SU-DHL-6 (cell line): ENCODE results near the gene PLXNC1.

Experiments
- H2AFZ ChIP-seq: fragments of 200-600 bp; sonication (generic); 2 replicates; pipeline ENCODE4 v1.6.1; 2014; ENCODE audit warnings: low read depth, mild to moderate bottlenecking, moderate library complexity, mixed read lengths, antibody characterized with exemption, low read length; ENCODE audit not compliant: severe bottlenecking
- H3F3A ChIP-seq: fragments of 200-600 bp; shearing (Covaris generic); 2 replicates; pipeline ENCODE4 v1.6.0; 2016; ENCODE audit warnings: antibody characterized with exemption, mild to moderate bottlenecking; ENCODE audit not compliant: insufficient read depth
- H3K27ac ChIP-seq: fragments of 200-600 bp; sonication (generic); 2 replicates; pipeline ENCODE4 v1.5.1; 2016; ENCODE audit warnings: low read depth, mild to moderate bottlenecking, low read length, moderate library complexity, mixed read lengths
- H3K27me3 ChIP-seq: fragments of 200-600 bp; sonication (generic), shearing (Covaris generic); 2 replicates; pipeline ENCODE4 v1.6.0; 2014; ENCODE audit warnings: mild to moderate bottlenecking, low read length
- H3K36me3 ChIP-seq: fragments of 200-600 bp; sonication (generic); 2 replicates; pipeline ENCODE4 v1.6.1; 2014; ENCODE audit warnings: mild to moderate bottlenecking, low read length, mixed read lengths
- H3K4me2 ChIP-seq: fragments of 300-600, 200-600 bp; shearing (Covaris generic), sonication (generic); 2 replicates; pipeline ENCODE4 v1.6.0; 2014; ENCODE audit warnings: low read length, low read depth, mild to moderate bottlenecking; ENCODE audit not compliant: poor library complexity, severe bottlenecking
- H3K4me3 ChIP-seq: fragments of 200-600 bp; sonication (generic); 2 replicates; pipeline ENCODE4 v1.5.1; 2014; ENCODE audit warnings: antibody characterized with exemption, low read length, mild to moderate bottlenecking, mixed read lengths; ENCODE audit not compliant: insufficient read depth, poor library complexity, severe bottlenecking
- H3K79me2 ChIP-seq: fragments of 200-600 bp; sonication (generic); 2 replicates; pipeline ENCODE4 v1.6.1; 2014; ENCODE audit warnings: mild to moderate bottlenecking, low read length, moderate library complexity; ENCODE audit not compliant: insufficient read depth
- H3K9ac ChIP-seq: fragments of 200-600 bp; sonication (generic); 2 replicates; pipeline ENCODE4 v1.7.0; 2014; ENCODE audit warnings: mild to moderate bottlenecking, low read length
- H3K9me2 ChIP-seq: fragments of 200-600 bp; sonication (generic); replicated peaks from 2 replicates; pipeline ENCODE4 v1.6.1; 2014; ENCODE audit warnings: low read length; ENCODE audit not compliant: insufficient read depth
- H3K9me3 ChIP-seq: fragments of 200-600 bp; sonication (generic); 2 replicates; pipeline ENCODE4 v1.6.1; 2014; ENCODE audit warnings: low read length, mixed read lengths; ENCODE audit not compliant: insufficient read depth
- H4K20me1 ChIP-seq: fragments of 200-600 bp; sonication (generic); 2 replicates; pipeline ENCODE4 v1.6.1; 2014; ENCODE audit warnings: low read depth, mild to moderate bottlenecking, antibody characterized with exemption, low read length, moderate library complexity, mixed read lengths
- EZH2phosphoT487 ChIP-seq: fragments of 200-600 bp; sonication (generic), shearing (Covaris generic); conservative IDR thresholded peaks from 2 replicates; pipeline ENCODE4 v1.6.1; 2018; ENCODE audit warnings: mild to moderate bottlenecking, antibody characterized with exemption, low read length, moderate library complexity, mixed read lengths
- TF ChIP-seq, protein P1 (sequence below): fragments of 200-600 bp; sonication (generic); IDR thresholded peaks from one replicate; pipeline ENCODE4 v1.5.1; 2017; ENCODE audit warnings: antibody characterized with exemption, mild to moderate bottlenecking, low read length, moderate library complexity; ENCODE audit not compliant: insufficient read depth, poor library complexity, severe bottlenecking

The PLXNC1 gene

DNA sequence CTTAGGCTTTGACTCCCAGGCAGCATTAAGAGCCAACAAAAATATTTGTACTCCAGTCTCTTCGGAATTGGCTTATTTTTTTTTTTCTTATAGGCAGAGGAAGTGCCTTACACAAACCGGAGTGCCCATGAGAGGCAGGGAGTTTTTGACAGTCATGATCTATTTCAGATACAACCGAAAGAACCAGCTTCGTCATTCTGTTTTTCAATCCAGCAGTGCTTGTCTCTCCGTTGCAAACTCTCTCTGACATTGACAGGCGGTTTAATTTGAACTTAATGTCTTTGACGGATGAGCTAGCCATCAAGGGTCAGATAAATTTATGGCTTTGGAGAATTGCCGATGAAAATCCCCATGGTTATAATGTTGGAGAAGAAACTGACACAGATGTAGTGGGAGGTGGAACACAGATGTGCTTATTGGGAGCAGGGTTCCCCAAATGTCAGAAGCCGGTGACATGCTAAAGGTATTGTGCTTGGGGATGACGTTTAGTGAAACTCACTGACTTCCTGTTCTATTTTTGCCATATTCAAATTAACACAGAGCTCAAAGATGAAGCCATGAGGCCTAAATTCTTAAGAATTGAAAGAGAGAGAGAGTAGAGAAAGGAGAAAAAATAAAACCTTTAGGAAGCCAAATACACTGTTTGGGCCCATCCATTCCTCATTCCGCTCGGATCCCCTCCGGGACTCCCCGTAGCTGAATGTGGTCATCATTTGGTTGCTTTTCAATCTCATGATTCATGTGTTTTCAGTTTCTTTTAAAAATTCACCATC is 59.7 kb downstream of the PLXNC1 start:
- H3K27ac ChIP-seq: peak overlapping the region; percentile 94
- peak overlapping the region; percentile 42 for H3K4me3 ChIP-seq
- no peaks in the 10 kb centered on the region for H3K27me3 ChIP-seq
- H3K9me3 ChIP-seq: no peaks in the 10 kb centered on the region
- peak overlapping the region; percentile 97 for H3K4me2 ChIP-seq
- TF ChIP-seq, protein P1, sequence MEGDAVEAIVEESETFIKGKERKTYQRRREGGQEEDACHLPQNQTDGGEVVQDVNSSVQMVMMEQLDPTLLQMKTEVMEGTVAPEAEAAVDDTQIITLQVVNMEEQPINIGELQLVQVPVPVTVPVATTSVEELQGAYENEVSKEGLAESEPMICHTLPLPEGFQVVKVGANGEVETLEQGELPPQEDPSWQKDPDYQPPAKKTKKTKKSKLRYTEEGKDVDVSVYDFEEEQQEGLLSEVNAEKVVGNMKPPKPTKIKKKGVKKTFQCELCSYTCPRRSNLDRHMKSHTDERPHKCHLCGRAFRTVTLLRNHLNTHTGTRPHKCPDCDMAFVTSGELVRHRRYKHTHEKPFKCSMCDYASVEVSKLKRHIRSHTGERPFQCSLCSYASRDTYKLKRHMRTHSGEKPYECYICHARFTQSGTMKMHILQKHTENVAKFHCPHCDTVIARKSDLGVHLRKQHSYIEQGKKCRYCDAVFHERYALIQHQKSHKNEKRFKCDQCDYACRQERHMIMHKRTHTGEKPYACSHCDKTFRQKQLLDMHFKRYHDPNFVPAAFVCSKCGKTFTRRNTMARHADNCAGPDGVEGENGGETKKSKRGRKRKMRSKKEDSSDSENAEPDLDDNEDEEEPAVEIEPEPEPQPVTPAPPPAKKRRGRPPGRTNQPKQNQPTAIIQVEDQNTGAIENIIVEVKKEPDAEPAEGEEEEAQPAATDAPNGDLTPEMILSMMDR: no peak
- TF ChIP-seq EZH2phosphoT487: no peak
- no peaks in the 10 kb centered on the region for H3K36me3 ChIP-seq
- H4K20me1 ChIP-seq: no peaks in the 10 kb centered on the region
- H3K79me2 ChIP-seq: peaks cover 4% of the 10 kb centered on the region; the same call in 1 of the 2 replicates
- peaks cover 29% of the 10 kb centered on the region for H3F3A ChIP-seq
- peak overlapping the region; percentile 58 for H3K9ac ChIP-seq
- no peaks in the 10 kb centered on the region for H3K9me2 ChIP-seq
- H2AFZ ChIP-seq: peak overlapping the region; percentile 20

- Histone ChIP-seq H3K9me3 (no peaks in the 10 kb centered on the region), H3K79me2 (peaks cover 4% of the 10 kb centered on the region; the same call in 1 of the 2 replicates), H2AFZ (peak overlapping the region; percentile 20), H3K27me3 (no peaks in the 10 kb centered on the region), H3K27ac (peak overlapping the region; percentile 94), H3K9ac (peak overlapping the region; percentile 58), H4K20me1 (no peaks in the 10 kb centered on the region), H3K9me2 (no peaks in the 10 kb centered on the region), H3K4me2 (peak overlapping the region; percentile 97), H3K36me3 (no peaks in the 10 kb centered on the region), H3K4me3 (peak overlapping the region; percentile 42), H3F3A (peaks cover 29% of the 10 kb centered on the region)
- no peak for TF ChIP-seq EZH2phosphoT487
- TF ChIP-seq, protein P1: no peak
Observed at GRCh38 chr12:94208622-94208966, 60.2 kb downstream of the PLXNC1 start.

DNA sequence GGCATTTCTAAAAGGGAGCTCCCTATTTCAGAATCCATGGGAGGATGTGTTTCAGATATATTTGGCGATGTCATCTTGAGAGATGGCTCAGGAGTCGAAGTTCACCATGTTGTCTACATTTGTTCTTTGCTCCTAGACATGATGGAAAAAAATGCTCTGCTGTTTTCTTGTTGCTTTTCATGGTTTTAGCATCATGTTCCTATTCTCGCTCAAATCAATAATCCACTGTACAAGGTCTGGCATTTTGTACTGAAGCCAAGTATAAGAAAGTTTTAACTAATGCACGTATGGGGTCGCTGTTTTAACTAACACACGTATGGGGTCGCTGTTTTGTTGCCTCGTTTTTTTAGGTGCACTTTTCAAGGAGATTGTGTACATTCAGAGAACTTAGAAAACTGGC is 60.9 kb downstream of the PLXNC1 start:
- Histone ChIP-seq H3K9ac (no peak overlapping the region), H3K4me2 (peak overlapping the region; percentile 97), H3K27ac (peak overlapping the region; percentile 94; the same call in 1 of the 2 replicates), H3K4me3 (no peak overlapping the region), H3K79me2 (peaks cover 4% of the 10 kb centered on the region; the same call in 1 of the 2 replicates), H3K9me2 (no peaks in the 10 kb centered on the region), H3K9me3 (no peaks in the 10 kb centered on the region), H4K20me1 (no peaks in the 10 kb centered on the region), H3F3A (peaks cover 29% of the 10 kb centered on the region), H3K27me3 (no peaks in the 10 kb centered on the region), H2AFZ (no peak overlapping the region), H3K36me3 (no peaks in the 10 kb centered on the region)
- TF ChIP-seq, protein P1: no peak
- no peak for TF ChIP-seq EZH2phosphoT487
